HL-60 (cell line): ENCODE results near the gene SLC10A7.

Experiments used
- DNase-seq, 2 experiments: peaks; one replicate each; pipeline ENCODE4 v3.0.0-alpha.2; 2010 to 2020; ENCODE audit warnings: low read depth in 1 of 2, low spot score in 1 of 2
- H3K27ac ChIP-seq: fragments of 250-450 bp; sonication (Bioruptor Pico); replicated peaks from 2 replicates; pipeline ENCODE4 v1.5.1; 2020; ENCODE audit warnings: mild to moderate bottlenecking, moderate library complexity
- H3K27me3 ChIP-seq: fragments of 250-450 bp; sonication (Bioruptor Pico); 2 replicates; pipeline ENCODE4 v1.5.1; 2021; ENCODE audit warnings: mild to moderate bottlenecking, moderate library complexity; ENCODE audit not compliant: insufficient read depth, poor library complexity, severe bottlenecking
- H3K4me3 ChIP-seq: replicated peaks from 2 replicates; pipeline ENCODE4 v1.5.1; 2011; ENCODE audit warnings: mild to moderate bottlenecking, control low read depth, low read length; ENCODE audit not compliant: insufficient read depth
- GABPA ChIP-seq: IDR thresholded peaks from 2 replicates; pipeline ENCODE4 v1.6.1; 2012; ENCODE audit warnings: low read depth
- POLR2AphosphoS5 ChIP-seq: IDR thresholded peaks from 2 replicates; pipeline ENCODE4 v1.6.1; 2012; ENCODE audit warnings: low read depth
- SPI1 ChIP-seq: IDR thresholded peaks from 2 replicates; pipeline ENCODE4 v1.6.1; 2012; ENCODE audit warnings: low read depth, mild to moderate bottlenecking, borderline replicate concordance
- TF ChIP-seq, protein P1 (sequence below): IDR thresholded peaks from one replicate; pipeline ENCODE4 v1.5.1; 2011; ENCODE audit warnings: low read length, control low read depth, inconsistent platforms; ENCODE audit not compliant: insufficient read depth
- TF ChIP-seq, protein P2 (sequence below): IDR thresholded peaks from 2 replicates; pipeline ENCODE4 v1.6.1; 2012; ENCODE audit warnings: low read depth; ENCODE audit not compliant: insufficient replicate concordance

The SLC10A7 gene

DNA sequence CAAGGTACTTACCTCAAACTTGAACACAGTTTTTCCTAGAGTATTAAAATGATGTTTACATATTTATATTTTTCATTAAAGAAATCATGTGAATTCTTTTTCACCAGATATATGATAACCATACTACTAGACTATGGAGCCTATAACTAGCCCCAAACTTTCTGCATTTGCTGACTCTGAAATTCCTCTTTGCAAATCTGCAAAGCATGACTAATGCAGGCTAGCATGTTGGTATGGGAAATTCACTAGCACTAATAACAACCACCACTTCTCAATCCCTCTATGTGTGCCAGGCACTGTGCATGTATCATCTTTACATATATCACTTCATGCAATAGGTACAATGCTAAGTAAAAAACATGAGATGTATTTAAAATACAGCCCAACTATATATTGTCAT is 51.1 kb downstream of the SLC10A7 start:
- Histone ChIP-seq H3K27ac (no peak overlapping the region), H3K27me3 (no peaks in the 10 kb centered on the region), H3K4me3 (no peak overlapping the region)
- DNase-seq = no peak
- TF ChIP-seq GABPA (no peak), SPI1 (no peak), POLR2AphosphoS5 (no peak)

DNA sequence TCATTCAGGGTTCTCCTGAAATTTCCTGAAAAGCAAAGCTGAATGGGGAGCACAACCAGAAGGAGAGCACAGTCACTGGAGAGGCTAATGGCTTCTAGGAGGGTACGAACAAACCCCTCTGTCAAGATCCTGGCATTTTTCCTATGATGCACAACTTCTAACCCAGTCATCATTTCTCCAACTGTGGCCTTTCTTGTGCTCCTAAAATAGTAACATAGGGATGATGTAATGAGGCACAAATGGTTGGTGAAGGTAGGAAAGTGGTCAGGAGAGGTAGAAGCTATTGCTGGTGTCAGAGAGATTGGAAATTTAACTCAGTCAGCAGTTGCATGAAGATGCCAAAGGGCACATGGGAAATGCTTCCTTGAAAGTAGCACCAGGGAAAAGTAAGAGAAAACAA is 52.7 kb downstream of the SLC10A7 start:
- DNase-seq = no peak
- TF ChIP-seq SPI1 = no peak

DNA sequence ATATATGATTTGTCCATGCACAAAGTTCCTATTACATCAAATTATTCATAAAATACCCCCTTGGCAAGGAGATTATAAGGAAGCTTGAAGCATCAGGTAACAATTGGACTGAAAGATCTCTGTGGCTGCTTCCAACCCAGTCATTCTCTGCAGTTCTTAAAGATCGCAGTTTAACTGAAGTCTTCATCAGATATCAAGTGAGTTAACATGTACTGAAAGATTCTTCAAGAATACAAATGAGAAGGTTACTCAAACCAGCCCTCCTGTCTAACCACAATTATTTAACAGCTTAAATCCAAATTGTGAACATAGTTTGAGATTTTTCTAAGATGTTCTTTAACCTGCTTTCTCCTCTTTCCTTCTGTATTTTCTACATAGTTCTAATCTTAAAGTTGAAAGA is 56.1 kb downstream of the SLC10A7 start:
- H3K27me3 ChIP-seq = no peaks in the 10 kb centered on the region
- no peak overlapping the region for H3K4me3 ChIP-seq
- DNase-seq = no peak
- no peak overlapping the region for H3K27ac ChIP-seq
- TF ChIP-seq SPI1 = no peak
- TF ChIP-seq, protein P1, sequence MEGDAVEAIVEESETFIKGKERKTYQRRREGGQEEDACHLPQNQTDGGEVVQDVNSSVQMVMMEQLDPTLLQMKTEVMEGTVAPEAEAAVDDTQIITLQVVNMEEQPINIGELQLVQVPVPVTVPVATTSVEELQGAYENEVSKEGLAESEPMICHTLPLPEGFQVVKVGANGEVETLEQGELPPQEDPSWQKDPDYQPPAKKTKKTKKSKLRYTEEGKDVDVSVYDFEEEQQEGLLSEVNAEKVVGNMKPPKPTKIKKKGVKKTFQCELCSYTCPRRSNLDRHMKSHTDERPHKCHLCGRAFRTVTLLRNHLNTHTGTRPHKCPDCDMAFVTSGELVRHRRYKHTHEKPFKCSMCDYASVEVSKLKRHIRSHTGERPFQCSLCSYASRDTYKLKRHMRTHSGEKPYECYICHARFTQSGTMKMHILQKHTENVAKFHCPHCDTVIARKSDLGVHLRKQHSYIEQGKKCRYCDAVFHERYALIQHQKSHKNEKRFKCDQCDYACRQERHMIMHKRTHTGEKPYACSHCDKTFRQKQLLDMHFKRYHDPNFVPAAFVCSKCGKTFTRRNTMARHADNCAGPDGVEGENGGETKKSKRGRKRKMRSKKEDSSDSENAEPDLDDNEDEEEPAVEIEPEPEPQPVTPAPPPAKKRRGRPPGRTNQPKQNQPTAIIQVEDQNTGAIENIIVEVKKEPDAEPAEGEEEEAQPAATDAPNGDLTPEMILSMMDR = no peak
- no peak for TF ChIP-seq POLR2AphosphoS5
- TF ChIP-seq, protein P2, sequence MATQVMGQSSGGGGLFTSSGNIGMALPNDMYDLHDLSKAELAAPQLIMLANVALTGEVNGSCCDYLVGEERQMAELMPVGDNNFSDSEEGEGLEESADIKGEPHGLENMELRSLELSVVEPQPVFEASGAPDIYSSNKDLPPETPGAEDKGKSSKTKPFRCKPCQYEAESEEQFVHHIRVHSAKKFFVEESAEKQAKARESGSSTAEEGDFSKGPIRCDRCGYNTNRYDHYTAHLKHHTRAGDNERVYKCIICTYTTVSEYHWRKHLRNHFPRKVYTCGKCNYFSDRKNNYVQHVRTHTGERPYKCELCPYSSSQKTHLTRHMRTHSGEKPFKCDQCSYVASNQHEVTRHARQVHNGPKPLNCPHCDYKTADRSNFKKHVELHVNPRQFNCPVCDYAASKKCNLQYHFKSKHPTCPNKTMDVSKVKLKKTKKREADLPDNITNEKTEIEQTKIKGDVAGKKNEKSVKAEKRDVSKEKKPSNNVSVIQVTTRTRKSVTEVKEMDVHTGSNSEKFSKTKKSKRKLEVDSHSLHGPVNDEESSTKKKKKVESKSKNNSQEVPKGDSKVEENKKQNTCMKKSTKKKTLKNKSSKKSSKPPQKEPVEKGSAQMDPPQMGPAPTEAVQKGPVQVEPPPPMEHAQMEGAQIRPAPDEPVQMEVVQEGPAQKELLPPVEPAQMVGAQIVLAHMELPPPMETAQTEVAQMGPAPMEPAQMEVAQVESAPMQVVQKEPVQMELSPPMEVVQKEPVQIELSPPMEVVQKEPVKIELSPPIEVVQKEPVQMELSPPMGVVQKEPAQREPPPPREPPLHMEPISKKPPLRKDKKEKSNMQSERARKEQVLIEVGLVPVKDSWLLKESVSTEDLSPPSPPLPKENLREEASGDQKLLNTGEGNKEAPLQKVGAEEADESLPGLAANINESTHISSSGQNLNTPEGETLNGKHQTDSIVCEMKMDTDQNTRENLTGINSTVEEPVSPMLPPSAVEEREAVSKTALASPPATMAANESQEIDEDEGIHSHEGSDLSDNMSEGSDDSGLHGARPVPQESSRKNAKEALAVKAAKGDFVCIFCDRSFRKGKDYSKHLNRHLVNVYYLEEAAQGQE = no peak
- TF ChIP-seq GABPA = no peak

More for the DNA sequence above, 52.7 kb downstream of the SLC10A7 start:
- H3K4me3 ChIP-seq = no peak overlapping the region
- H3K27ac ChIP-seq = no peak overlapping the region
- H3K27me3 ChIP-seq = no peaks in the 10 kb centered on the region

DNA sequence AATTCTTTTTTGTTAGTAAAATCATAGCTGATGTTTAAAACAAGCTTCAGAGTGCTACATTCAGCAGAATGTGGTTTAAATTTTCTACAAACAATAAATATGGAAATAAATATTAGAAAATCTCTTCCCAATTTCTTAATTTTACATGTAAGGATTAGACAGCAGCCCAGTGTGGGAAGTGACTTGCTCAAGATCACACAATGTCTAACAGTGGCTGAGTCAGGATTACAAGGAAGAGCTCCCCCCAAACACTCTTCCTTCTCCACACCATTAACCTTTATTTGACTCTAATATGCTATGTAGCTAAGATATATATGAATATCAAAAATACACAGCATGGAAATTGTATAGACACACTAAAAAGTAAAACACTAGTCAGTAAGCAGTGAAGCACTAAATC is 59.5 kb downstream of the SLC10A7 start:
- no peak for DNase-seq
- Histone ChIP-seq H3K27me3 (no peaks in the 10 kb centered on the region), H3K4me3 (no peak overlapping the region), H3K27ac (no peak overlapping the region)
- TF ChIP-seq SPI1 (no peak), GABPA (no peak)
- TF ChIP-seq, protein P1 = no peak
- TF ChIP-seq, protein P2 = no peak

DNA sequence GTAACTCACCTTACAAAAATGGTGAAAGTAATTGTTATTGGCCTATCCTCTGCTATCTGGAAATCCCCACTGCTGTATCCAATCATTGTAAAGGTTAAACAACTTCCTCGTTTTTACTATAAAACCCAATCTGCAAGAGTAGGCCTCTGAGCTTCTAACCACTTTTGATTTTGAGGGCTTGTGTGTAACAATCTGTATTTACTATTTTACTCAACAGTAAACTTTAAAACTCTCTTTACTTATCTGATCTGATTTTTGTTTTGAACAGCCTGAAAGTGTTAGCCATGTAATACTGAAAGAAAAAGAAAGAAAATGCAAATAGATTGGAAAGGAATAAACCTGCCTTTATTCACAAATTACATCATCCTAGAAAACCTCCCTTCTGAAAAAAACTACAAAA is 63.1 kb downstream of the SLC10A7 start:
- Histone ChIP-seq H3K27ac (no peak overlapping the region), H3K4me3 (no peak overlapping the region), H3K27me3 (no peaks in the 10 kb centered on the region)
- TF ChIP-seq SPI1 (no peak), GABPA (no peak), POLR2AphosphoS5 (no peak)
- TF ChIP-seq, protein P2 = no peak
- TF ChIP-seq, protein P1 = no peak
- DNase-seq = no peak
